Liver (tissue), 3 donors: ENCODE results near the gene KLF4.

ENCODE experiments used
- CTCF ChIP-seq: fragments of 150-350 bp; IDR thresholded peaks from 2 replicates; pipeline ENCODE4 v1.5.1; 2017; ENCODE audit warnings: improper control_type of control experiment, low read depth, low read length; ENCODE audit not compliant: missing input control
- GABPA ChIP-seq, 2 donors: IDR thresholded peaks in 1 of 2; conservative IDR thresholded peaks in 1 of 2; 2 replicates each; pipeline ENCODE4 v1.6.1; 2016; ENCODE audit warnings: antibody characterized with exemption in 2 of 2, mild to moderate bottlenecking in 1 of 2, moderate library complexity in 1 of 2
- HNF4A ChIP-seq, 2 donors: conservative IDR thresholded peaks; 2 replicates each; pipeline ENCODE4 v1.6.1; 2016; ENCODE audit warnings: antibody characterized with exemption in 2 of 2, mild to moderate bottlenecking in 2 of 2
- RAD21 ChIP-seq, 2 donors: IDR thresholded peaks; 2 replicates each; pipeline ENCODE4 v1.6.1; 2016; ENCODE audit warnings: antibody characterized with exemption in 2 of 2, mild to moderate bottlenecking in 2 of 2
- REST ChIP-seq: IDR thresholded peaks from 2 replicates; pipeline ENCODE4 v1.6.1; 2016; ENCODE audit warnings: antibody characterized with exemption, mild to moderate bottlenecking
- RXRA ChIP-seq, 2 donors: IDR thresholded peaks; 2 replicates each; pipeline ENCODE4 v1.6.1; 2017 to 2018; ENCODE audit warnings: antibody characterized with exemption in 2 of 2, mild to moderate bottlenecking in 1 of 2
- donor health status: healthy.
- donor health status: healthy.

- TF ChIP-seq CTCF, result no peak
- no peak for TF ChIP-seq RXRA (IDR thresholded peaks at IDR 0.05)
- no peak for TF ChIP-seq HNF4A (conservative IDR thresholded peaks at IDR 0.05)
- TF ChIP-seq REST, result no peak
- no peak for TF ChIP-seq RAD21 (IDR thresholded peaks at IDR 0.05)
- TF ChIP-seq GABPA (IDR thresholded peaks at IDR 0.05 in 1 of 2, conservative IDR thresholded peaks at IDR 0.05 in 1 of 2), result no peak
Measured at GRCh38 chr9:107492381-107492970, 2.9 kb upstream of the KLF4 start.
